Colonic mucosa (tissue), 4 donors: ENCODE measurements around the gene MIB1. TPM values are rescaled to one million over a fixed set of nuclear protein-coding genes. Genes with fewer than 3 reads are reported as not detected.

Experiments
- DNase-seq: peaks from one replicate; pipeline ENCODE4 v3.0.0-alpha.2; 2020
- H3K27ac ChIP-seq: fragments of 200-600 bp; one replicate; pipeline ENCODE4 v1.8.0; 2021
- H3K27me3 ChIP-seq: fragments of 200-600 bp; one replicate; pipeline ENCODE4 v1.8.0; 2021
- H3K36me3 ChIP-seq: fragments of 200-600 bp; one replicate; pipeline ENCODE4 v1.8.0; 2021
- H3K4me1 ChIP-seq: fragments of 200-600 bp; one replicate; pipeline ENCODE4 v1.8.0; 2021; ENCODE audit warnings: mild to moderate bottlenecking
- H3K4me3 ChIP-seq: fragments of 200-600 bp; one replicate; pipeline ENCODE4 v1.8.0; 2021
- H3K9ac ChIP-seq, 2 donors: one replicate each; pipeline ENCODE4 v1.7.0; 2013; ENCODE audit warnings: control low read depth in 2 of 2, low read depth in 2 of 2, low read length in 2 of 2
- H3K9me3 ChIP-seq: fragments of 200-600 bp; one replicate; pipeline ENCODE4 v1.8.0; 2021
- CTCF ChIP-seq: fragments of 200-600 bp; IDR thresholded peaks from one replicate; pipeline ENCODE4 v1.8.0; 2022; ENCODE audit warnings: antibody characterized with exemption, mild to moderate bottlenecking
- intact Hi-C: fragments of 100-400 bp; cut with DNase I; formaldehyde crosslinking; loops from one replicate; pipeline ENCODE4 v1.14.1; 2022
- total RNA-seq, 2 donors: library from RNA; stranded (reverse); fragmentation: NEBNext Ultra II Directional in 1 of 2; extraction: Animal tissue kit (Norgen Biotek cat#: 25700) in 1 of 2; gene quantifications; one replicate each; pipeline ENCODE4 v1.2.1, GENCODE V29; 2021
- donor health status: healthy.
- donor health status: DM: no; HTN: no; CAD: no.
- donor health status: DM: no; HTN: no; CAD: no.

The MIB1 gene
- total RNA-seq, 2 donors from 2014 or later: 23.4 to 39.3 TPM

- Histone ChIP-seq H3K4me3 (no peak overlapping the region), H3K9me3 (no peaks in the 10 kb centered on the region), H3K4me1 (no peaks in the 10 kb centered on the region), H3K27ac (no peak overlapping the region), H3K36me3 (no peaks in the 10 kb centered on the region), H3K27me3 (no peaks in the 10 kb centered on the region), H3K9ac (no peak overlapping the region)
- TF ChIP-seq CTCF: no peak
- no peak for DNase-seq
- intact Hi-C loops: no loop called here
Measured at GRCh38 chr18:21747268-21747667, 6.7 kb downstream of the MIB1 start.

GRCh38 chr18:21747764-21748693, 7.4 kb downstream of the MIB1 start:
- no peaks in the 10 kb centered on the region for H3K27me3 ChIP-seq
- H3K9ac ChIP-seq: no peak overlapping the region
- DNase-seq: no peak
- H3K27ac ChIP-seq: no peak overlapping the region
- no peak overlapping the region for H3K4me3 ChIP-seq
- H3K4me1 ChIP-seq: no peaks in the 10 kb centered on the region
- TF ChIP-seq CTCF: no peak
- no peaks in the 10 kb centered on the region for H3K9me3 ChIP-seq
- no peaks in the 10 kb centered on the region for H3K36me3 ChIP-seq
- intact Hi-C loops: no loop called here

GRCh38 chr18:21757833-21758232, 17.2 kb downstream of the MIB1 start:
- Histone ChIP-seq H3K27me3 (no peaks in the 10 kb centered on the region), H3K36me3 (no peaks in the 10 kb centered on the region), H3K4me3 (no peak overlapping the region), H3K4me1 (no peaks in the 10 kb centered on the region), H3K27ac (no peak overlapping the region), H3K9ac (no peak overlapping the region), H3K9me3 (no peaks in the 10 kb centered on the region)
- no peak for TF ChIP-seq CTCF
- DNase-seq: no peak
- intact Hi-C loops: no loop called here

GRCh38 chr18:21759836-21760235, 19.2 kb downstream of the MIB1 start:
- no peak overlapping the region for H3K27ac ChIP-seq
- no peaks in the 10 kb centered on the region for H3K4me1 ChIP-seq
- no peaks in the 10 kb centered on the region for H3K27me3 ChIP-seq
- DNase-seq: no peak
- no peaks in the 10 kb centered on the region for H3K9me3 ChIP-seq
- H3K9ac ChIP-seq: no peak overlapping the region
- H3K36me3 ChIP-seq: no peaks in the 10 kb centered on the region
- no peak overlapping the region for H3K4me3 ChIP-seq
- no peak for TF ChIP-seq CTCF
- intact Hi-C loops: no loop called here

GRCh38 chr18:21760321-21760720, 19.7 kb downstream of the MIB1 start:
- no peak for TF ChIP-seq CTCF
- Histone ChIP-seq H3K9me3 (no peaks in the 10 kb centered on the region), H3K27ac (no peak overlapping the region), H3K4me3 (no peak overlapping the region), H3K4me1 (no peaks in the 10 kb centered on the region), H3K9ac (no peak overlapping the region), H3K27me3 (no peaks in the 10 kb centered on the region), H3K36me3 (no peaks in the 10 kb centered on the region)
- no peak for DNase-seq
- intact Hi-C loops: no loop called here
